GM23248 (cell line): ENCODE results near the gene GADD45G.

Experiments
- EZH2 ChIP-seq: fragments of 200-600 bp; sonication (generic); IDR thresholded peaks from 2 replicates; pipeline ENCODE4 v1.6.1; 2018; ENCODE audit warnings: antibody characterized with exemption, mild to moderate bottlenecking; ENCODE audit not compliant: insufficient read depth, poor library complexity, severe bottlenecking
- EZH2phosphoT487 ChIP-seq: fragments of 200-600 bp; sonication (generic); IDR thresholded peaks from 2 replicates; pipeline ENCODE4 v1.6.1; 2018; ENCODE audit warnings: antibody characterized with exemption, moderate library complexity, mild to moderate bottlenecking, low read depth; ENCODE audit not compliant: insufficient read depth

- no peak for TF ChIP-seq EZH2
- no peak for TF ChIP-seq EZH2phosphoT487
These were observed 7.8 kb upstream of the GADD45G start for GRCh38 chr9:89596937-89597555.
